Measurements from ENCODE around the gene SND1.

SND1 gene

DNA sequence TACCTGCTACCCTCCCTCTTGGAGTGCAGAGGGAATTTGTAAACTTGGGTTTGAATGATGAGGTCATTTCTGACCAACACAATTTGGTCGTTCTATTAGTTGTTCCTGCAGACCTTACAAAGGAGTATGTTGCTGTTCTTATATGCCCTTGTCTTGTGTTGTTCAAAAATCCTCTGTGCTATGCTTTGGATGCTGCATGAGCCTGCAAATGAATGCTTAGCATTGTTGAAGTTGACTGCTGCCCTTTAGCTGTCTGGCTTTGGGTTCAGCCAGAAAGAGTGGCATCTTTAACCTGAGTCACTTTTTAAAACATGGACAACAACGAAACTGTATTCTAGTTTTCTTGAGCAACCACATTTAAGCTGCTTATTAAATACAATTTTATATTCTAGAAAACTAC is 80.3 kb downstream of the SND1 start:
- no peak for FAIRE-seq

DNA sequence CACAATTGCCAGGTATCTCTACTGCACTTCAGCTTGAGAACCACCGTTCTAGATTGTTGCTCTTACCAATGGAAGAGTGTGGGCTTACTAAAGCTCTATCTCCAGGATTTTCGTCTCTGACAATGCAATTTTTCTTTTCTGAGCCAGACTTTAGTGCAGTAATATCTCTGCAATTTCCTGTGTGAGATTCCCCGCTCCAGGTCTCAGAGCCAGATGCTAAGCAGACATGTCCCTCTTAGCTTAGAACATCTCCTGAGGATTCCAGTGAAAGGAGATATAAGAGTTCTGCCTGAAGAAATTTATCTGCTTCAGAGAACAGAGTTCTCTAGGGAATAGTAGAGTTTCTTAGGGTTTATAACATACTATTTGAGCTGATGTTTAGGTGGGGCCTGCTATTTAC is 82.0 kb downstream of the SND1 start:
- FAIRE-seq = no peak

DNA sequence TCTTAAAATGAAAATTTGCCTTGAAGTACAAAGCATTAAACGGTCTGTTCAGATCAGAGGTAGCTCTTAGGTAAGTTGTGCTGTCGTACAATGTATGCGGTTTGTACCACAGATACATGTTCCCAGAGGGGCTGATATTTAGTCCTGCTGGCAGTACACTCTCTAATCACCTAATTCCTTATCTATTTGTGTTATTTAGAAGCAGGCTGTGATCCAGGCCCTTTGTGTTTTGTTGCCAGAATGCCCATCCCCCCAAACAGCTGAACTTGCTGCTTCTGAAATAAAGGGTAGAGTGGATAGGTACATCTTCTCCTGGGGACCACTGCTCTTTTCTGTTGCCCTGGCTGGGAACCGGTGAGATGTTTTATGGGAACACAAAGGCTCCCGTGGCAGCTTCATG is 84.5 kb downstream of the SND1 start:
- no peak for FAIRE-seq

DNA sequence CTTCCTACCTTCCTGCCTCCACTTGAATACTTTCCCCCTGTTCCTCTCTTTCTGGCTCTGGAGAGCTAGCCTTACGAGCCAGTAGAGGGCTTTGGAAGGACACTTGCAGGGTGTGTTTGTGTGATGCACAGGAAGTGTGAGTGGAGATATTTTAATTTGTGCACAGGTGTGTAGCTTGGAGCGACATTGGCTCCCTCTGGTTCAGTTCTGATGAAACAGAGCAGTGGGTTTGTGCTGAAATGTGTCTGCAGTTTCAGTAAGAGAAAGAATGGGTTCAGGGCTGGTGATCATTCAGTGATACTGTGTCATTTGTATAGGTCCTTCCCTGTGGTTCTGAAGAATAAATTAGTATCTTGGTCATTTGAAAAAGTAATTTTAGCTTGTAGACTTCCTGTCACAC is 86.9 kb downstream of the SND1 start:
- FAIRE-seq = no peak

DNA sequence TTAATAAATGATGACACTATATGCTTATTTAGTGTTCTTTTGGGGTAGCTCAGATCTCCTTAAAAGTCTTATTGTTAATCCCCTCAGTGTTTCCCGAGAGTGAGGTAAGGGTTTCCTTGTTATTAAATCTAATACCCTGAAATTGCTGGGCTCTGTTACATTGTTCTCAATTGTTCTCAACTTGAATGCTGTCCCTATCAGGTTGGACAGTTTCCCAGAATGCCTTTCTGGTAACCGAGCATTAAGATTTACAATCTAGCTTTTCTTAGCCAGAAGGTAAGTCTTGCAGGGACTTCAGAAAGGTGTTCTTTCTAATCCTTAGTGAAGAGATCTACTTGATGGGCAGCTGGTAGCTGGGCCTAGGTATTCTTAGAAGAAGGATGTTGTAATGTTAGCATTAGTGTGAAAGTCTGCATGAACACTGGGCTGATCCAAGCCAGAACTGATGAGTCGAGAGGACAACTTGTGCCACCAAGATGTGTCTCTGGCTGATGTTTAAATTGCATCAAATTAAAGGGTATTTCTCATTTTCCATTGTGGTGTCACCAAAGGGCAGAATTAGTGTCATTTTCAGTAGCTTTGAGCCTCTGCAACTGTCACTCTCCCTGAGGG is 89.9 kb downstream of the SND1 start:
- no peak for FAIRE-seq

DNA sequence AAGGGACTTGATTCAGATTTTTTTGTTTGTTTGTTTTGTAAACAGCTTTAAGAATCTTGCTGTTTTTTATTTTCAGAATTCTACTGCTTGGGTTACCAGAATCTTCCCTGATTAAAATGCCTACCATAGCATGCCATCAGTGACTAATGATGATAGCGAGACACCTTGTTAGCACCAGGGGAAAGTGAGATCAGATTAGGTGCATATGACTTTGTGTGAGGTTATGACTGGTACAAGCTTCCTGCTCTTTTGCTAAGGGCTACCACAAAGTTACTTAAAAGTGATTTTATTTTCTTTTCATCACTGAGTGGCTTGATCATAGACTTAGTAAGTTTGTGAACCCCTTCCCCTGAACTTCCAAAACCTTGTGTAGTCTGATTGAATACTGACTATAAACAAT is 93.5 kb downstream of the SND1 start:
- FAIRE-seq = no peak

DNA sequence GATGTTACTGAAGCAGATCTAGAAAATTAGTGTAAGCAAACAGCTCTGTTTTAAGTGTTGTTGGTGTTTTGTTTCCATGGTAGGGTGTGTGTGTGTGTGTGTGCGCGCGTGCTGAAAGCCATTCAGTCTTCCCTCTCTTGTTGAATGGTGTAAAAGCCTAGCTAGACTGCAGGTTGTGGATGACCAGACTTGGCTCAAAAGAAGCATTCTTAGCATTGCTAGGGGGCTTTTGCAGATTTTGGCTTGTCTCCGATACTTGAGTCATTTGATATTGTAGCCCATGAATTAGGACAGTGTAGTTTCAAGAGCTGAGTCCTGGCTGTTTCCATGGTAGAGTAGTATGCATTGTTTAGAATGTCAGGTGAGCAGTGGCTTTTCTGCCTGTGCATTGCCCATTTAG is 99.1 kb downstream of the SND1 start:
- FAIRE-seq = no peak

DNA sequence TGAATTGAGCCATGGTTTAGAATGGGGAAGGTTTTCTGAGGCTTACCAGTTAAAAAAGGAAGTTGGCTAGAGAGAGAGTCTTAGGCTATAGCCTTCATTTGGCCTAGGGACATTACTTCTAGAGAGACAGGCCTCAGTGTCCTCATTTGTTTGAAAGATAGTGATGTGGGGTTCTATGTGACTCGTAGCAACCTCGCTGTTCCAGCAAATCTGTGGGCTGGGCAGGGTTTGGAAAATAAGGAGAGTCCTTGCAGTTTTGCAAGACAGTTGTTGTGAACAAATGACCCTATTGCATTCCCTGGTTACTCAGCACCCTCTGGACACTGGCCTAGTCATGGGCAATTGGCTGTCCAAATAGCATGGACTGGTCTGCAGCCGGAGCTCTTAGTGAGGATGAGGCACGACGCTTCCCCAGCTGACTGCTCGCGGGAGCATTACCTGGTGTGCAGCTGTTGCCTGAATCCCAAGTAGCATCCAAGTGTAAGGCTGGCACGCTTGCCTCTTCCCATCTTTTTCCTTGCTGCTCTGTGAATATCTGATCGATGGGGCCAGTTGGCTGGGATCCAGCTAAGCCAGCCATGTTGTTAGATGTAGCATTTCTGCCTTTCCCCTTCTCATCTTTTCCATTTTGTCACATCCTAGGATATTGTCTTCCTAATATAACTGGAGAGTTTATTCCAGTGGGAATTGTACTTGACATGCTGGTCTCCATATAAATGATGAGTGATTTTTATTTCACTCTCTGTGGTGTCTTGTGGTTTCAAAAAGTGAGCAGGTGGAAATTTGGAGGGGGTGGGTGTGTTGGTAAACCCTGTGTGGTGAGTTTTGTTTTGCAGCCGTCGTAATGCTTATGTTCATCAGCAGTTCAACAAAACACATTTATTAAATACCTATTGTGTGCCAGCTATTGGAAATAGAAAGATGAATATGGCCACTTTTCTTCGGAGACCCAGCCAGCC is 99.8 kb downstream of the SND1 start:
- no peak for FAIRE-seq

DNA sequence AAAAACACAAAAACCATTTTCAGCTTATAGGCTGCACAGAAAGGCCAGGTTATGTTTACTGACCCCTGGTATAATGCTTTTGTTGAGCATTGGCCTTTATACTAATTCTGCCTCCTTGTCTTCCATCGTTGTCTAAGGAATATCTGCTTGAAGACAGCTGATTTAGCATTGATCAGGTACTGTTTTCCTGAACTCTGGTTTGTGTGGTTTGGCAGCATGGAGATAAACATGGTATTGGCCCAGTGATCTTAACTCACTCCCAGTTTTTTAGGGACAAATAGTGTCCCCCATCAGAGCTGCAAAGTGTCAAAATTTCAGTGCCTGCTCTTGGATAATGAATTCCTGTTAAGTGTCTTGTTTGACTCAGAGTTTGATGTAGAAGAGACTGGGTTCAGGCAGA is 100.8 kb downstream of the SND1 start:
- FAIRE-seq = no peak

DNA sequence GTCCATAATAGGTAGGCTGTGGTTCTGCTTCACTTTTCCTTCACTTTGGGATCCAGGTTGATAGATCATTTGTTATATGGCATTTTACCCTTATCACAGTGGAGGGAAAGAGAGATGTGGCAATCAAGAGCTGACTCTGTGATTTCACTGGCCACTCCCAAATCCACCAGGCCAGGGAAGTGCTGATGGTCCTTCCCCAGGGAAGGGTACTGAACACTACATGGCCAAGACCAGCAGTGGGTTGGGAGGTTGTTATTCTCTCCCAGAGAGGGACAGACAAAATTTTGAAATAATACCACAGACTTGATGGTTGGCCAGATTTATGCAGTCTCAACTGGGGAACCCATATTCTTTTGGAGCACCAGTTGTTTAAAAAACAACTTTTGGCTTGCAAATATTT is 102.5 kb downstream of the SND1 start:
- FAIRE-seq = no peak

DNA sequence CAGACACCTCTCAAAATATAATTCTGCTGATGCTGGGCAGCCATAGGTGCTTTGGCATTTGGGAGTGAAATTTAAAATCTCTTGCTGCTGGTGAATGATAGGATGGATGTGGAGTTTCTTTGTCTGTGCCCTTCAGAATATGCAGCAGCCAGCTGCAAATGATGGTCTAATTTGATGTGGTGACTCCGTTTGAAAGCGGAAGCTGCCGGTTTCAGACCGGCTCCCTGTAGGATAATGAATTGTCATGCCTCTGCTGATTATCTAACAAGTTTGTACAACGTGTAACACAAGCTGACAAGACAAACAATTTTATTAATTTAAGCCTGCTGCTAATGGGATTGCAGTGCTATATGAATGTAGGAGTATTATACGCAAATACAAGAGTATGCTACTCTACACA is 103.5 kb downstream of the SND1 start:
- no peak for FAIRE-seq

DNA sequence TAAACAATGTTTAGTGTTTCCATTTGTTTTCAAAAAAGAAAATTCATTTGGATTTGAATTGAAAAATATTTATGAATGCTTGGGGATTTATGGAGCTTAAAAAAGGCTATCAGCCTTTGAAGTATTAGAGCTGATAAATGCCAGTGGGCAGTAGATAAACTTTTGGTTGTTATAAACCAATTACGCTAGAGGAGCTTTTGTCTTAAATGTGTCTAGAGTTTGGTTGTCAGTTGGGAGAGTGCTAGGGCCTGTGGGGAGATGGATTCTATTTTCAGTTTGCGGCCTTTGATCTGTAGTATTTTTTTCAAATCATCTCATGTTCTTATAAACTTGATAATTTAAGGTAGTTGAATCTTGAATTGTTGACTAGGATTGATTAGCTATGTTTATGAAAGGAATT is 104.0 kb downstream of the SND1 start:
- FAIRE-seq = no peak

DNA sequence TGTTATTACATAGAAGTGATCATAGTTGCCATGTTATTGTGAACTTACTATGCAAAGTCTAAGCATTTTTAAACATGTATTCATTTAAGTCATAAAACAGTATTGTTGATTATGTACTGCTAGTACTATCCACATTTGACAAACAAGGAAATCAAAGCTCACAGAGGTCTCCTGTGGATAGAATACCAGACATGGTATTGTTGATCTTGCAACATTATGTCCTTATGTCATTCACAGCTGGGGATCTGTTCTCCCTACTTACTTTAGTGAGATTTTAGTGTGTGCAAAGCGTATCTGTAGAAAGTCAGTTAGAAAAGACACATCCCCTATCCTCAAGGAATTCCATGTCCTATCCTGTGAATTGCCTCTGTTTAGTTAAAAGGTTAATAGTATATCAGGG is 106.1 kb downstream of the SND1 start:
- FAIRE-seq = no peak

DNA sequence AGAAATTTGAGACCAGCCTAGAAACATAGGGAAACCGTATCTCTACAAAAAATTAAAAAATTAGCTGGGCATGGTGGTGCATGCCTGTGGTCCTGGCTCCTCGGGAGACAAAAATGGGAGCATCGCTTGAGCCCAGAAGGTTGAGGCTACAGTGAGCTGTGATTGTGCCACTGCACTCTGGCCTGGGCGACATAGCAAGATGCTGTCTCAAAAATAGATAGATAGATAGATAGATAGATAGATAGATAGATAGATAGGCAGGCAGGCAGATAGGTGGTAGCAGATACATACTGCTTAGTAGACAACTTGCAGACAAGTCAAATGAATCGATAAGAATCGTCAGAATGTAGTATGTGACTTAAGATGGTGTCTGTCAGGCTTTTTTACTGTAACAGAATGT is 106.9 kb downstream of the SND1 start:
- FAIRE-seq = no peak

DNA sequence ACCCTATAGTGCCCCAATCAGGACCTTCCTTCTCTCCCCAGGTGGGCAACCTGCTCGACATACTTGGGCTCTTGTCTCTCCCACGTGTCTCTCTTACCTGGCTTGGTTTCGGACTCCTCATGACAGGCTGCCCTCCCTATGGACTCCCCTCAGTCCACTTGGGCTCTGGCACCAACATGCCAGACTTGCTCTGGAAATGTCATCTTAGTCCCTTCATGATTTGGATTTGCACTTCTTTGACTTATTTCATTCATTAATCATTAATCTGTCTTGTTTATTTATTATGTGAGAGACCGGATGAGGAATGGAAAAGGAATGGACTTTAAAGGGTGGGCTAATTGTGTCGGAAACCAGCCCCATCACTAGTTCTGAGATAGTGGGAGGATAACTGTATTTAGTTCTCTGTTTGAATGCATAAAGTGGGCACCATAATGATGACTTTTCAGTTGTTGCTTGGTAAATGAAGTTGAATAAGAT is 108.0 kb downstream of the SND1 start:
- no peak for FAIRE-seq

DNA sequence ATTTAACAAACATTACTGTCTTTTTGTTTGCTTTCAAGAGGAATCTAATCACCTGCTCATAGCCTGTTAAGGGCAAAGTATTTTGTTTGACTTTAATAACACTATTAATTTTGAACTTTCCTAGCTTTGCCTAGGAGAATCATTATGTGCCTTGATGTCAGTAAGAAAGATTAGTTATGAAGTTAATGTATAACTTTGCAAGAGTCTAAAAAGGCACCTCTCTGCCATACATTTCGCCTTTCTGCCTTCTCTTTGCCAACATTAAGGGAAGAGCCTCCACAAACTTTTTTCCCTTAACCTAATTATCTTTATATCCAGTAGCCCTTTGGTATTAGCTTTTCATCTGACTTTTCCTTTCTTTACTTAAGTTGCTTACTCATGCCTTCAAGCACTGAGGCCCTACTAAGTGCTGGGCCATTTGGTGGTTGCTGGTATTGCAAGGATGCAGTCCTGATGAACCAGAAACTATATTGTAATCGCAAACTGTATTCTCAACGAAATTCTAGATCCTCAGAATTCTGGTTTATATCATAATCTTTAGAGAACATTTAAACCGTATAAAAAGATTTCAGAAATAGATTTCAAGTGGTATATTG is 108.5 kb downstream of the SND1 start:
- FAIRE-seq = no peak

DNA sequence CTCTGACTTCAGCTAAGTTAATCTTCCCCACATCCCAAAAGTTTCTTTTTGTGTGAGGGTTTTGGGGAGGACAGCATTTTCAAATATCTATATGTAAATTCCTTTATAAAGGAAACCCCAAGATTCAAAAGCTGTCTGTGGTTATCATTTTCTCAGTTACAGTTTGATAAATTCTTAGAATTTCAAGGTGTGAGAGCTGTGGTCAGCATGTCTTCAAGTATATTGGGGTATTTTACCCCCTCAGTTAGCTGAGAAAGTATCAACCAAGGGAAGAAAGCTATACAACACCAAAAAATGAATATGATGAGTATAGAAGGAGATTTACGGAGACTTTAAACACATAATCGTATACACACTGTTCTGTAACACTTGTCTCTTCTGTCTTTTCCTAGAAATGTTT is 109.2 kb downstream of the SND1 start:
- no peak for FAIRE-seq

DNA sequence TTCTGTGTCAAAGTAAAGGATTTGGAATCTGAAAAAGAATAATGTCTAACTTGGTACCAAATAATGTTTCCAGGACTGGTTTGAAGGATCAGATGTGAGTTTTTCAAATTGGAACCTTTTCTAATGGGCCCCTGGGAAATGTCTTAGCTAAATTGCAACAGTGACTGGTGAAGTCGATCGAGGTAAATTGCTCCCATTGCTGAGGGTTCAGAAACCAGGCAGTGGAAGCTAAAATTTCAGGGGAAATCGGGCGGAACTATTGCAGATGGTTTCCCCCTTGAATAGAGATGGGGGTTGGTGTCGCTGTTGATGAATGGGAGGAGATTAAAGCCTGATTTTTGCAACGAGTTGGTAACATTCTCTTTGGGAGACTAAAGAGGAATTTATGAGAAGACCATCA is 112.7 kb downstream of the SND1 start:
- FAIRE-seq = no peak

DNA sequence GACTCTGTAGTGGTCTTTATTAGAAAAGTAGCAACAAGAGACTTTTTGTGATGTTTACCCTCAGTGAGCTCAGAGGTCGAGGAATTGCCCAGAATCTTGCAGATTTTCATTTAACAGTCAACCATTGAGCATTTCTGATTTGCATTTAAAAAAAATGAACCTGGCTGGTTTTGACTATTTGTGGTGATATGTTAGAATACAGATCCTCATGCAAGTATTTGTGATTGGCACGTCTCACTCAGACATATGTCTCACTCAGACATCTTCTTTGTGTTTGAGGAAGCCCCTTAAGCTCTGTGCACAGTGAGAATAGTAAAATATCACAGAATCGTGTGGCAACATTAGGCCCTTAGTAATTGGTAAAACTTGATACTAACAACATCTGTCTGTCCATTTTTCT is 113.2 kb downstream of the SND1 start:
- no peak for FAIRE-seq

DNA sequence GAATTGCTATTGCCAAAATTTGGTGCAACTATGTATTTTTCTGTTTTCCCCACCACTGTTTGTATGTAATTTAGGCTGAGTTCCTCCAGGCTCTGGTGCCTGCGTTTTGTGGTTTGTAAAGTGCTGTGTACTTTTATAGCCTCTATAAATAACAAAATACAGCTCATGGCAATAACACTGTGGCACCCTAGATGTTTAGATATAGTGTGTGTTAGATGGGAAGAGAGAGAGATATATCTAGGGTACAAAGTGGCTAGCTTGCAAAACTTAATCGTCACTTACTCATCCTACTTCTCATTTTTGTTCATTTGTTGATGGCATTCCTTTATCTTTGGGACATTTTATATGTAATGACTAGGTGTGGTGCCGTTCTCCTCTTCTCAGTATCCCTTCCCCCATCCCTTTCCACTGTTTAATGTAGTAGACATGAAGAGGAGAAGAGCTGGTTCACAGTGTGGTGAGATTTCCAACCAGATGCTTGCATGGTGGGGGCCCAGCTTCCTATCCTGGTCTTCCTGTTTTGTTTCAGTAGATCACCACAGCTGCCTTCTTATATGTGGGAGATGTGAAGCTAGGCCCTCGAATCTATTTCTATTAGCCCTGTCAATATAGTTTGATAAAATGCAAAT is 115.0 kb downstream of the SND1 start:
- FAIRE-seq = no peak

DNA sequence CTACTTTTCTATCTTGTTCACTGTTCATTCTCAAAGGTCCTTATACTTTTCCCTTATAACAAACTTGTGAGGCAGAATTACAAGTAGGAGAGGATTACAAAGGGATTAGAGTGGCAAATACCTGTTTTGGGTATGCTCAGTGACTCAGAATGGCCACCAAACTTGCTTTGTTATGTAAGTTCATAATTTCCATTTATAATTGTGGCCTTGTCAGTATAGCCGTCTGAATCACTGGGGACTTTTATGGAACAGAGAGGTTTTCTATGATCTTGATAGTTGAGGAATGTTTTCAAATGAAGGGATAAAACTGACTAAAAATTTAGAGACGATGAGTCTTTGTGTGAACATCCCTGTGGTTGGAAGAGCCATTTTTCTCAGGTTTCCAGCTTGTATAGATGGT is 116.2 kb downstream of the SND1 start:
- no peak for FAIRE-seq

DNA sequence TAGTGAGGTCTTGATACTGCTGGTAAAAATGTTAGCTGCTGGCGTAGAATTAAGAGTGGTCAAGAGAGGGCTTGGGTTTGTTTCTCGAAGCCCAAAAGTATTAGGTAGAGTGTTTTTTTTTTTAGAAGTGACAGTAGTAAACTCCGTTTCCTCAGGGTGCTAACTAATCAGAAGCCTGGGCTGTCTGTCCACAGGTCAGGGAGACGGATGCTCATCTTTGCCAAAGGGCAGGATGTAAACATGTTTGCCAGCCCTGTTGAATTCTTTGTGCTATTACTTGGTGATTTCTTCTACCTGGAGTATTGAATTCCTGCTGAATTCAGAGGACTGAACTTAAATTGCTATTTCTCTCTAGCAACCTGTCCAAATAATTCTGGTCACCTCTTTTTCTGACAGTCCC is 117.1 kb downstream of the SND1 start:
- no peak for FAIRE-seq

DNA sequence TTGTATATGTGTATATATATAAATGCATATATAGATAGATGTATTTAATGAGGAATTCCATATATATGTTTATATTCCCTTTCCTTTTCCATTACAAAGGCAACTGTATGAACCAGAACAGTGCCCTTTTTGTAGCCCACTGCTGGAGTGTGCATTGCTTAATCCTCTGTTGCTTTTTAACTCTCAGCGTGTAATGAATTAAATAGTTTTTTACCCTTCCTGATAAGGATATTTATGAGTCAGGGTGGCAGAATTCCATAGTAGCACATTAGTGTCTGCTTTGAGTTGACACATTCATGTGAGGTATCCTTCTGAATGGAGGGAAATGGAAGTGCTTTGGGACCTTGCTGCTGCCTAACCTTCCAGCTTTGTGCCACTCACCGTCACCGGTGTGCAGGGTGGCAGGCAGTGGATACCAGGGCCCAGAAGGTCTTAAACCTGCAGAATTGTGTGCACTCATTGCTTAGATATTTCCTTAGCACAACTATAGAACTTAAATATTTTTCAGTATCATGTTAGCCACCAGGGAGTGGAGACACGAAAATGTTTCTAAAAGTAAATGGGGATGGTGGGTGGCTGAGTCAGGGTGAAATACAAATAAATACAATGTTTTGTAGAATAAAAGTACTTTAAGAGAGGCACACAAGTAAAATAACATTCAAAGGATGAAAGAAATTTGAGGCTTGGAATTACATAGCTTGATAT is 117.9 kb downstream of the SND1 start:
- FAIRE-seq = no peak
